GM10266 (cell line): ENCODE data around the gene GPSM1.
A peak's percentile ranks its signal among the peaks of the same experiment; 100 is the strongest.

Experiments
- DNase-seq: peaks from one replicate; pipeline ENCODE4 v3.0.0; 2012; ENCODE audit errors: extremely low spot score
- TF ChIP-seq, protein P1 (sequence below): IDR thresholded peaks from 2 replicates; pipeline ENCODE4 v1.5.1; 2012; ENCODE audit warnings: mild to moderate bottlenecking, low read depth; ENCODE audit not compliant: control insufficient read depth, insufficient read depth; ENCODE audit errors: missing control alignments

Gene GPSM1

DNA sequence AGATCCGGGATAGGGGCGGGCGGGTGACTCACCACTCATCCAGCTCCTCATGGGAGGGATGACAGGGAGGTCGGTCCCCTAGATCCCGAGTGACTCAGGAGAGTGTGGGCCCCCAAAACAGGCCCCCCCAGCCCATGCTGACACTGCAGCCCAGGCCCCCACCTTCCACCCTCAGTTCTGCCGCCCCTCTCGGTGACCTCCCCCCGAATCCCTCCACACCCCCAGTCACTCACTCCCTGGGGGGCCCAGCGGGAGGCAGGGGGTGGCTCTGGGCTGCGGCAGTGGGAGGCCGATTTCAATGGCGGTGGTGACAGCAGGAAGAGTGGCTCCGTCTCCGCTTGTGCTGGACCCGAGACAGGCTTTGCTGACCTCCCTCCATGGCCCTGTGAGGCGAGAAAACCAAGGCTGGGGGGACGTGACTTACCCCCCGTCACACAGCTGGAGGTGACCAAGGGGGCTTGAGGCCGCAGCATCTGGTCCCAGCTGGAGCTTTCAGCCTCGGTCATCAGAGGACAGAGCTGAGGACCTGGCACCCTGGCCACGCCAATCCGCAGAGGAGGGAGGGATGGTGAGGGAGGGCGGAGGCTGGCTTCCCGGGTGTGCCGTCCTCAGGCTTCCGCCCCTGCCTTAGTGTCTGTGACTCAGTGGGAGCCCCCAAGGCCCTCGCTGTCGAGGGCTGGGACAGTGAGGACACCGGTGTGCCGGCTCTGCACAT lies 9.0 kb downstream of the GPSM1 start:
- TF ChIP-seq, protein P1, sequence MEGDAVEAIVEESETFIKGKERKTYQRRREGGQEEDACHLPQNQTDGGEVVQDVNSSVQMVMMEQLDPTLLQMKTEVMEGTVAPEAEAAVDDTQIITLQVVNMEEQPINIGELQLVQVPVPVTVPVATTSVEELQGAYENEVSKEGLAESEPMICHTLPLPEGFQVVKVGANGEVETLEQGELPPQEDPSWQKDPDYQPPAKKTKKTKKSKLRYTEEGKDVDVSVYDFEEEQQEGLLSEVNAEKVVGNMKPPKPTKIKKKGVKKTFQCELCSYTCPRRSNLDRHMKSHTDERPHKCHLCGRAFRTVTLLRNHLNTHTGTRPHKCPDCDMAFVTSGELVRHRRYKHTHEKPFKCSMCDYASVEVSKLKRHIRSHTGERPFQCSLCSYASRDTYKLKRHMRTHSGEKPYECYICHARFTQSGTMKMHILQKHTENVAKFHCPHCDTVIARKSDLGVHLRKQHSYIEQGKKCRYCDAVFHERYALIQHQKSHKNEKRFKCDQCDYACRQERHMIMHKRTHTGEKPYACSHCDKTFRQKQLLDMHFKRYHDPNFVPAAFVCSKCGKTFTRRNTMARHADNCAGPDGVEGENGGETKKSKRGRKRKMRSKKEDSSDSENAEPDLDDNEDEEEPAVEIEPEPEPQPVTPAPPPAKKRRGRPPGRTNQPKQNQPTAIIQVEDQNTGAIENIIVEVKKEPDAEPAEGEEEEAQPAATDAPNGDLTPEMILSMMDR, result no peak
- no peak for DNase-seq

- no peak for DNase-seq
- TF ChIP-seq, protein P1, result no peak
Measured at GRCh38 chr9:136336881-136337280, 9.5 kb downstream of the GPSM1 start.

DNA sequence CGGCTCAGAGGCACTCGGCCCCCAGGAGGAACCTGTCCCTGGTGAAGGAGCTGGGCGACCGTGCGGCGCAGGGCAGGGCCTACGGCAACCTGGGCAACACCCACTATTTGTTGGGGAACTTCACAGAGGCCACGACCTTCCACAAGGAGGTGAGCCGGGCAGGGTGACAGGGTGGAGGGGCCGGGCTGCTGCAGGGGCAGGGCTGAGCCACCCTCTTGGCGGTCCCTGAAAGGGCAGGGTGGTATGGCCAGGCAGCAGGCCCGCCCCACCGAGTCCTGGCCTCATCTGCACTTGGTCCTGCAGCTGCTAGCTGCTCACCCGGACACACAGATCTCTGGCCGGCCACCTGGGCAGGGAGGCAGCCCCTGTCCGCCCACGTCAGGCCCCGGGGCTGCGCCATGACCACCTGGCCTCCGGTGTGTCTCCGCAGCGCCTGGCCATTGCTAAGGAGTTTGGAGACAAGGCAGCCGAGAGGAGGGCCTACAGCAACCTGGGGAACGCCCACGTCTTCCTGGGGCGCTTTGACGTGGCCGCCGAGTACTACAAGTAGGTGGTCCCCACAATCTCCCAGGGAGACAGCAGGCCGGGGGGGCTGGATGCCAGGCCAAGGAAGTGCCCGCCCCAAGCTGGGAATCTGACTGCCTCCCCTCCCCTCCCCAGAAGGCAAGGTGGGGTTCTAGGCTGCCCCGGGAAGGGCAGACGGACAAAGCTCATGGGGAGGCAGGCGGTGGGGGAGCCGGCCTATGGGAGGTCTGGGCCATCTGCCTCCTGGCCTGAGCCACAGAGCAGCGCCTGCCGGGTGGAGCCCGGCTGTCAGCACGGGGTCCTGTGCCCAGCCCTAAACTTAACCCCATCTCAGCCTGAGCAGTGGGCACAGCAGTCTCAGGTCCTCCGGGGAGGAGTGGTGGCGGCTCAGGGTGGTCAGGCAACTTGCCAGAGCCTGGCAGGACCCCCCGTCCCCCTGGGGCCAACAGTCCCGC lies 10.4 kb downstream of the GPSM1 start:
- DNase-seq, result no peak
- TF ChIP-seq, protein P1, result no peak

GRCh38 chr9:136338511-136338910 lies 11.2 kb downstream of the GPSM1 start:
- no peak for DNase-seq
- TF ChIP-seq, protein P1, result no peak

DNA sequence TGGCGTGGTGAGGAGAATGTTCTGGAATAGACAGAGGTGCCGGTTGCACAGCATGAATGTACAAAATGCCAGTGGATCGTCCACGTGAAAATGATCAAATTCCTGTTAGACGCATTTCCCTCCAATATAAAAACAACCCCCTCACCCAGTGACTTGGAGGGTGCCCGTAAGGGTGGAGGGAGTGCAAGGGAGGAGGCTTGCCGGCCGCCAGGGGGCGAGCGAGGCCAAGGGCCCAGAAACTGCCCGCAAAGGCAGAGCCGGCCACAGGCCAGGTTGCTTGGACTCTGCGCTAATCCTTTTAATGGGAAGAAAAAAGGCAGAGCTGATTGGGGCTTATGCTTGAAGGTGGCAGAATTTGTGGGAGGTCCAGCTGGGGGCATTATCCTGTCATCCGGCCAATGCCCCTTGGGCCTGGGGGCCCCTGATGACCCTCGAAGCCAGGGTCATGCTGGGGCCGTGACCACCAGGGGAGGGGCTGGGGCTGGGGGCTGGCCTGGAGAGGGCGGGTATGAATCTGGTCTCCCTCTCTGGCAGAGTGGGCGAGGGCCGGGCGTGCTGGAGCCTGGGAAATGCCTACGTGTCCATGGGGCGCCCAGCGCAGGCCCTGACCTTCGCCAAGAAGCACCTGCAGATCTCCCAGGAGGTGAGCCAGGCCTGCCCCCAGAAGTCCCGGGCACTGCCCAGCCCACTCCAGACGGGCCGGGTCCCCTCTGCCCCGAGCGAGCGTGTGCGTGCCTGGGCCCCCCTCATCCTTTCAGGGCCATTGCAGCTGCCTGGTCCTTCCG lies 12.0 kb downstream of the GPSM1 start:
- TF ChIP-seq, protein P1, result peak; percentile 89
- DNase-seq, result peak; percentile 91

DNA sequence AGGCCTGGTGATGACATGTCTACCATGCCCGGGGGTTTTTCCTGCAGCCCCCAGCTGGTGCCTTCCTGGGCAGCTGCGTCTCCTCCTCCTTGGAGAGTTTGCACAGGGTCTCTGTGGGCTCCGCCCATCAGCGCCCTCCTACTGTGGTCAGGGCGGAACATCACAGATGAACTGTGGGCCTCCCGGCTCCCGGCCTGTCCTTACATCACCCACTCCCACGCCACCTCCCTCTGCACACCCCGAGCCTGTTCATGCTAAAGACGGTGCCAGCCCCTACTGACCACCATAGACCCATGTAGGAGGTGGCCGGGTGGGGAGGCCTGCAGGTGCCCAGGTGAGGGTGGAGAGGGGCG lies 12.6 kb downstream of the GPSM1 start:
- TF ChIP-seq, protein P1, result no peak
- no peak for DNase-seq
